ENCODE data around the gene DNAAF1.

DNAAF1 gene

DNA sequence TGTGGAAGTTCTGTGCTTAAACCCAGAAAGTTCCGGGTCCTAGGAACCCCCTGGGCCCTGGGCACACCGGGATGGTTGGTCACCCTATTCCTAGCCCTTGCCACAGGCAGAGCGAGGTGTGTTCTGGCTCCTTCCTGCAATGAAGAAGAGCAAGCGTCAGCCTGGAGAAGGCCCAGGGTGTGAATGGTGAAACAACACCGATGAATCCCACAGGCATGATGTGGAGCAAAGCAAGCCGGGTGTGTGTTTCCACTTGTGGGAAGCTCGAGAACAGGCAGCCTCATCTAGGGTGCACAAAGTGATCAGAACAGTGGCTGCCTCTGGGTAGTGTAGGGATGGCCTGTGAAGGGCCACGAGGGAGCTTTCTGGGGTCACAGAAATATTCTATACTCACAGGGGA is 80.9 kb downstream of the DNAAF1 start:
- FAIRE-seq, result no peak
- TF ChIP-seq POLR2AphosphoS5 (IDR thresholded peaks at IDR 0.05; ENCODE audit: low read depth, low read length) (no peak), POU2F2 (IDR thresholded peaks at IDR 0.05; ENCODE audit: low read depth, low read length) (no peak), POLR2A (IDR thresholded peaks at IDR 0.05; ENCODE audit: low read depth, low read length) (no peak), PAX5 (IDR thresholded peaks at IDR 0.05; ENCODE audit: insufficient read depth, low read length, severe bottlenecking) (no peak), SPI1 (IDR thresholded peaks at IDR 0.05; ENCODE audit: low read depth, low read length) (no peak)

More for the DNA sequence above, 80.9 kb downstream of the DNAAF1 start:
- no peak for DNase-seq (ENCODE audit: insufficient read length, low spot score)
